Loucy (cell line): ENCODE data around the gene DGKQ.

Experiments used
- H2AFZ ChIP-seq: fragments of 200-600 bp; sonication (generic); 2 replicates; pipeline ENCODE4 v1.6.0; 2016; ENCODE audit warnings: antibody characterized with exemption, mild to moderate bottlenecking, low read length, moderate library complexity
- H3F3A ChIP-seq: fragments of 200-600 bp; 2 replicates; pipeline ENCODE4 v1.6.0; 2016; ENCODE audit warnings: antibody characterized with exemption, low read depth, mild to moderate bottlenecking
- H3K27me3 ChIP-seq: fragments of 200-600 bp; sonication (generic); 2 replicates; pipeline ENCODE4 v1.6.1; 2014; ENCODE audit warnings: low read length, mild to moderate bottlenecking; ENCODE audit not compliant: insufficient read depth, poor library complexity, severe bottlenecking
- H3K36me3 ChIP-seq: fragments of 200-600 bp; sonication (generic); 2 replicates; pipeline ENCODE4 v1.6.1; 2016; ENCODE audit warnings: low read length; ENCODE audit not compliant: insufficient read depth
- H3K4me1 ChIP-seq: fragments of 200-600 bp; sonication (generic); 2 replicates; pipeline ENCODE4 v1.5.1; 2014; ENCODE audit warnings: low read length, mild to moderate bottlenecking; ENCODE audit not compliant: insufficient read depth, poor library complexity, severe bottlenecking
- H3K4me2 ChIP-seq: fragments of 200-600 bp; sonication (generic); 2 replicates; pipeline ENCODE4 v1.6.0; 2014; ENCODE audit warnings: antibody characterized with exemption, low read length, low read depth, mild to moderate bottlenecking; ENCODE audit not compliant: poor library complexity, severe bottlenecking
- H3K4me3 ChIP-seq: fragments of 200-600 bp; sonication (generic); 2 replicates; pipeline ENCODE4 v1.5.1; 2014; ENCODE audit warnings: low read length, mild to moderate bottlenecking, mixed read lengths; ENCODE audit not compliant: poor library complexity, severe bottlenecking
- H3K79me2 ChIP-seq: fragments of 200-600 bp; sonication (generic); 2 replicates; pipeline ENCODE4 v1.6.1; 2014; ENCODE audit warnings: low read length; ENCODE audit not compliant: insufficient read depth
- H3K9ac ChIP-seq: fragments of 200-600 bp; sonication (generic); 2 replicates; pipeline ENCODE4 v1.6.0; 2014; ENCODE audit warnings: mild to moderate bottlenecking, low read depth, low read length, moderate library complexity; ENCODE audit not compliant: poor library complexity, severe bottlenecking
- H3K9me2 ChIP-seq: fragments of 200-600 bp; sonication (generic); replicated peaks from 2 replicates; pipeline ENCODE4 v1.6.1; 2016; ENCODE audit warnings: low read depth, low read length, mixed read lengths
- H3K9me3 ChIP-seq: fragments of 200-600 bp; sonication (generic); 2 replicates; pipeline ENCODE4 v1.6.1; 2014; ENCODE audit warnings: mild to moderate bottlenecking, antibody characterized with exemption, low read length, low read depth; ENCODE audit not compliant: insufficient read depth
- H4K20me1 ChIP-seq: fragments of 200-600 bp; sonication (generic); 2 replicates; pipeline ENCODE4 v1.6.0; 2014; ENCODE audit warnings: antibody characterized with exemption, low read length, mild to moderate bottlenecking; ENCODE audit not compliant: insufficient read depth, poor library complexity, severe bottlenecking
- CTCF ChIP-seq: fragments of 200-600 bp; sonication (generic); conservative IDR thresholded peaks from 2 replicates; pipeline ENCODE4 v1.5.1; 2014; ENCODE audit warnings: mild to moderate bottlenecking, antibody characterized with exemption, low read length
- EZH2phosphoT487 ChIP-seq: fragments of 200-600 bp; IDR thresholded peaks from 2 replicates; pipeline ENCODE4 v1.6.1; 2018; ENCODE audit warnings: antibody characterized with exemption, mild to moderate bottlenecking, moderate library complexity, borderline replicate concordance

Gene DGKQ

GRCh38 chr4:950136-951020 is 23.0 kb downstream of the DGKQ start:
- no peaks in the 10 kb centered on the region for H3K9me2 ChIP-seq
- H3K27me3 ChIP-seq: no peaks in the 10 kb centered on the region
- no peaks in the 10 kb centered on the region for H3K9me3 ChIP-seq
- H3F3A ChIP-seq: no peaks in the 10 kb centered on the region
- TF ChIP-seq EZH2phosphoT487 (no peak), CTCF (no peak)
- H3K4me2 ChIP-seq: no peak overlapping the region
- no peaks in the 10 kb centered on the region for H3K36me3 ChIP-seq
- H4K20me1 ChIP-seq: no peaks in the 10 kb centered on the region
- no peak overlapping the region for H2AFZ ChIP-seq
- no peaks in the 10 kb centered on the region for H3K79me2 ChIP-seq
- H3K4me3 ChIP-seq: no peak overlapping the region
- no peaks in the 10 kb centered on the region for H3K4me1 ChIP-seq
- no peak overlapping the region for H3K9ac ChIP-seq

GRCh38 chr4:949656-950055 is 23.7 kb downstream of the DGKQ start:
- Histone ChIP-seq H4K20me1 (no peaks in the 10 kb centered on the region), H3K9me2 (no peaks in the 10 kb centered on the region), H3K9ac (no peak overlapping the region), H3F3A (no peaks in the 10 kb centered on the region), H3K4me1 (no peaks in the 10 kb centered on the region), H3K4me3 (no peak overlapping the region), H3K9me3 (no peaks in the 10 kb centered on the region), H3K27me3 (no peaks in the 10 kb centered on the region), H3K4me2 (no peak overlapping the region), H3K79me2 (no peaks in the 10 kb centered on the region), H3K36me3 (no peaks in the 10 kb centered on the region), H2AFZ (no peak overlapping the region)
- TF ChIP-seq EZH2phosphoT487 (no peak), CTCF (no peak)

- Histone ChIP-seq H3K27me3 (no peaks in the 10 kb centered on the region), H3K4me3 (no peak overlapping the region), H3K79me2 (no peaks in the 10 kb centered on the region), H3K4me2 (no peak overlapping the region), H3K9me2 (no peaks in the 10 kb centered on the region), H2AFZ (no peak overlapping the region), H4K20me1 (no peaks in the 10 kb centered on the region), H3F3A (no peaks in the 10 kb centered on the region), H3K9ac (no peak overlapping the region), H3K36me3 (no peaks in the 10 kb centered on the region), H3K9me3 (no peaks in the 10 kb centered on the region), H3K4me1 (no peaks in the 10 kb centered on the region)
- TF ChIP-seq CTCF (no peak), EZH2phosphoT487 (no peak)
Observed at GRCh38 chr4:948936-949300, 24.5 kb downstream of the DGKQ start.
